Kidney epithelial cell (primary cell): ENCODE data around the gene NRF1. TPM values are rescaled to one million over a fixed set of nuclear protein-coding genes. Genes with fewer than 3 reads are reported as not detected.

Source experiments
- DNase-seq: peaks from one replicate; pipeline ENCODE4 v3.0.0-alpha.2; 2010; ENCODE audit warnings: low read depth
- H3K27me3 ChIP-seq: 2 replicates; pipeline ENCODE4 v1.6.0; 2011; ENCODE audit warnings: low read length; ENCODE audit not compliant: control insufficient read depth, insufficient read depth
- H3K36me3 ChIP-seq: 2 replicates; pipeline ENCODE4 v1.5.1; 2011; ENCODE audit warnings: low read length; ENCODE audit not compliant: control insufficient read depth, insufficient read depth
- H3K4me3 ChIP-seq: 2 replicates; pipeline ENCODE4 v1.5.1; 2011; ENCODE audit warnings: low read depth, mild to moderate bottlenecking, control low read depth, low read length
- CTCF ChIP-seq: IDR thresholded peaks from 2 replicates; pipeline ENCODE4 v1.5.1; 2011; ENCODE audit warnings: mild to moderate bottlenecking, moderate library complexity, low read length, control low read depth, inconsistent platforms; ENCODE audit not compliant: insufficient read depth, poor library complexity, severe bottlenecking
- total RNA-seq: library from RNA; depleted of rRNA; stranded (reverse); fragments of >200 nt; gene quantifications from 2 replicates; pipeline ENCODE4 v1.2.3, GENCODE V29; 2015

The NRF1 gene
- total RNA-seq, 1 donor from 2014 or later, result 9.3 TPM

- TF ChIP-seq CTCF, result no peak
- Histone ChIP-seq H3K4me3 (no peak overlapping the region), H3K36me3 (no peaks in the 10 kb centered on the region), H3K27me3 (peaks cover 68% of the 10 kb centered on the region)
- DNase-seq, result no peak
These were observed 172.9 kb downstream of the NRF1 start for GRCh38 chr7:129784437-129784782.

- H3K27me3 ChIP-seq, result peaks cover 68% of the 10 kb centered on the region
- H3K4me3 ChIP-seq, result no peak overlapping the region
- TF ChIP-seq CTCF, result no peak
- H3K36me3 ChIP-seq, result no peaks in the 10 kb centered on the region
- no peak for DNase-seq
These were observed 173.5 kb downstream of the NRF1 start for GRCh38 chr7:129784783-129785684.

- H3K36me3 ChIP-seq, result no peaks in the 10 kb centered on the region
- TF ChIP-seq CTCF, result no peak
- no peak overlapping the region for H3K4me3 ChIP-seq
- H3K27me3 ChIP-seq, result peaks cover 62% of the 10 kb centered on the region
- no peak for DNase-seq
These were observed 174.4 kb downstream of the NRF1 start for GRCh38 chr7:129785685-129786514.

GRCh38 chr7:129786825-129787563, 175.5 kb downstream of the NRF1 start:
- no peak for TF ChIP-seq CTCF
- H3K27me3 ChIP-seq, result peaks cover 54% of the 10 kb centered on the region
- no peak overlapping the region for H3K4me3 ChIP-seq
- DNase-seq, result no peak
- H3K36me3 ChIP-seq, result no peaks in the 10 kb centered on the region

GRCh38 chr7:129789000-129789399, 177.5 kb downstream of the NRF1 start:
- no peaks in the 10 kb centered on the region for H3K36me3 ChIP-seq
- H3K4me3 ChIP-seq, result no peak overlapping the region
- H3K27me3 ChIP-seq, result peaks cover 40% of the 10 kb centered on the region
- no peak for TF ChIP-seq CTCF
- DNase-seq, result no peak
